ENCODE data around the gene HIPK4. TPM values are rescaled to one million over a fixed set of nuclear protein-coding genes. Genes with fewer than 3 reads are reported as not detected.
A peak's percentile ranks its signal among the peaks of the same experiment; 100 is the strongest.

HIPK4 gene
- total and polyA plus RNA-seq, 2 donors from 2014 or later = 0.09 TPM; not detected in 1

DNA sequence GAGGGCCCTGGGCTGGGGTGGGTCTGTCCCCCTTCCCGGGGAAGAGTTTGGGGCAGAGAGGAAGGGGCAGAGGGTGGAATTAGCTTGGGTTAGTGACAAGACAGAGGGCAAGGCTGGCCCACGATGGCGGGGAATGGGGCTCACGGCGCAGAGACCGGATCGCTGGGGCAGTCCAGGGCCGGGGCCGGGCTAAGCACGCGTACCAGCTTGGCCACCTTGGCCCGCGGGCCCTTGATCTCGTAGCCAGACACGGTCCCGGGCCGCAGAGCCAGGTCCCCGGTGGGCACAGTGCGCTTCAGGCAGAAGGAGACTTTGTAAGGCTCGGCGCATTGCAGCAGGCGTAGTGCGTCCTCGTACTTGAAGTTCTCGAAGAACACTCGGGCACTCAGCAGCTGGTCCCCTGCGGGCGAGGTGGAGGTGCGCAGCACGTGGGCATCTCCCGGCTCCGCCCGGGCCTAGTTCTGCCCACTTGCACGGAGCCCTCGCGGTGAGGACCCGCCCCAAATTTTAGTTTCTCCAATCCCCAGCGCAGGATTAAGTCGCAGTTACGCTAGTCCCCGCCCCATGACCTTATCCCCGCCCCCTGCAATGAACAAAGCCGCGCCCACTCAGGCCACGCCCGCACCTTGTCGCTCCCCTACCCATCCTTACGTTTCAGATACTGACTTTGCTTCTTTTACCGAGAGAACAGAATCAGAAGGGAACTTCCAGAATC is 8.6 kb upstream of the HIPK4 start:
- H3K27me3 ChIP-seq (ENCODE audit: control insufficient read depth, insufficient read depth, low read length) = no peaks in the 10 kb centered on the region
- no peak overlapping the region for H3K27ac ChIP-seq (ENCODE audit: low read depth in 2 of 2, low read length in 2 of 2)
- DNase-seq (peak in 4 of 5 donors; percentile 79 to 87 (median 84)), FAIRE-seq (no peak)
- TF ChIP-seq, protein P1, sequence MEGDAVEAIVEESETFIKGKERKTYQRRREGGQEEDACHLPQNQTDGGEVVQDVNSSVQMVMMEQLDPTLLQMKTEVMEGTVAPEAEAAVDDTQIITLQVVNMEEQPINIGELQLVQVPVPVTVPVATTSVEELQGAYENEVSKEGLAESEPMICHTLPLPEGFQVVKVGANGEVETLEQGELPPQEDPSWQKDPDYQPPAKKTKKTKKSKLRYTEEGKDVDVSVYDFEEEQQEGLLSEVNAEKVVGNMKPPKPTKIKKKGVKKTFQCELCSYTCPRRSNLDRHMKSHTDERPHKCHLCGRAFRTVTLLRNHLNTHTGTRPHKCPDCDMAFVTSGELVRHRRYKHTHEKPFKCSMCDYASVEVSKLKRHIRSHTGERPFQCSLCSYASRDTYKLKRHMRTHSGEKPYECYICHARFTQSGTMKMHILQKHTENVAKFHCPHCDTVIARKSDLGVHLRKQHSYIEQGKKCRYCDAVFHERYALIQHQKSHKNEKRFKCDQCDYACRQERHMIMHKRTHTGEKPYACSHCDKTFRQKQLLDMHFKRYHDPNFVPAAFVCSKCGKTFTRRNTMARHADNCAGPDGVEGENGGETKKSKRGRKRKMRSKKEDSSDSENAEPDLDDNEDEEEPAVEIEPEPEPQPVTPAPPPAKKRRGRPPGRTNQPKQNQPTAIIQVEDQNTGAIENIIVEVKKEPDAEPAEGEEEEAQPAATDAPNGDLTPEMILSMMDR (IDR thresholded peaks at IDR 0.05; ENCODE audit: borderline replicate concordance, extremely low read depth, insufficient read depth) = no peak
- H3K9me3 ChIP-seq (ENCODE audit: control insufficient read depth in 2 of 3, insufficient read depth in 1 of 3, low read length in 3 of 3) = no peaks in the 10 kb centered on the region
- no peak overlapping the region for H3K9ac ChIP-seq (ENCODE audit: low read length in 3 of 3)
- H3K36me3 ChIP-seq (ENCODE audit: control insufficient read depth in 2 of 3, insufficient read depth in 3 of 3, low read length in 3 of 3) = no peaks in the 10 kb centered on the region
- intact Hi-C loops (cut with DNase I) = no loop called here
- H3K4me3 ChIP-seq (ENCODE audit: low read length in 3 of 3) = peak overlapping the region in 1 of 3 donors; percentile 6
- peaks cover 0 to 2% (median 0%) of the 10 kb centered on the region in 3 donors for H3K4me1 ChIP-seq (ENCODE audit: control insufficient read depth in 2 of 3, insufficient read depth in 2 of 3, low read depth in 1 of 3, low read length in 3 of 3)

DNA sequence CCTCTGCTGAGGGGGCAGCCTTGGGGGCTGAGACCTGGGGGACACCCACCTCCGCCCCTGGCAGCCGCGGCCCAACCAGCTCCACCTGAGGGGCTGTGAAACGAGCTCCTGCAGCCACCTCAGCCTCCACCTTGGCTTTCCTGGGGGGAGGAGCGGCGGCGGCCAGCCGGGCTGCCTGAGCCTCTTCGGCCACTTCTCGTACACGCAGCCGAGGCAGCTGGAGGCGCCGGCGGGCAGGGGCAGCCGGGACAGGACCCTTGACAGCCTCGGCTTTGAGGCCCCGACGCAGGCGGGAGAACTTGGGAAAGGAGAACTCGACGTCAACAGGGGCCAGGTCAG is 7.6 kb upstream of the HIPK4 start:
- Histone ChIP-seq H3K27me3 (ENCODE audit: control insufficient read depth, insufficient read depth, low read length) (no peaks in the 10 kb centered on the region), H3K27ac (ENCODE audit: low read depth in 2 of 2, low read length in 2 of 2) (no peak overlapping the region), H3K4me3 (ENCODE audit: low read length in 3 of 3) (no peak overlapping the region), H3K4me1 (ENCODE audit: control insufficient read depth in 2 of 3, insufficient read depth in 2 of 3, low read depth in 1 of 3, low read length in 3 of 3) (no peaks in the 10 kb centered on the region), H3K9me3 (ENCODE audit: control insufficient read depth in 2 of 3, insufficient read depth in 1 of 3, low read length in 3 of 3) (no peaks in the 10 kb centered on the region), H3K9ac (ENCODE audit: low read length in 3 of 3) (no peak overlapping the region), H3K36me3 (ENCODE audit: control insufficient read depth in 2 of 3, insufficient read depth in 3 of 3, low read length in 3 of 3) (no peaks in the 10 kb centered on the region)
- intact Hi-C loops (cut with DNase I) = no loop called here
- DNase-seq (no peak), FAIRE-seq (no peak)
- TF ChIP-seq, protein P1 (IDR thresholded peaks at IDR 0.05; ENCODE audit: borderline replicate concordance, extremely low read depth, insufficient read depth) = no peak

DNA sequence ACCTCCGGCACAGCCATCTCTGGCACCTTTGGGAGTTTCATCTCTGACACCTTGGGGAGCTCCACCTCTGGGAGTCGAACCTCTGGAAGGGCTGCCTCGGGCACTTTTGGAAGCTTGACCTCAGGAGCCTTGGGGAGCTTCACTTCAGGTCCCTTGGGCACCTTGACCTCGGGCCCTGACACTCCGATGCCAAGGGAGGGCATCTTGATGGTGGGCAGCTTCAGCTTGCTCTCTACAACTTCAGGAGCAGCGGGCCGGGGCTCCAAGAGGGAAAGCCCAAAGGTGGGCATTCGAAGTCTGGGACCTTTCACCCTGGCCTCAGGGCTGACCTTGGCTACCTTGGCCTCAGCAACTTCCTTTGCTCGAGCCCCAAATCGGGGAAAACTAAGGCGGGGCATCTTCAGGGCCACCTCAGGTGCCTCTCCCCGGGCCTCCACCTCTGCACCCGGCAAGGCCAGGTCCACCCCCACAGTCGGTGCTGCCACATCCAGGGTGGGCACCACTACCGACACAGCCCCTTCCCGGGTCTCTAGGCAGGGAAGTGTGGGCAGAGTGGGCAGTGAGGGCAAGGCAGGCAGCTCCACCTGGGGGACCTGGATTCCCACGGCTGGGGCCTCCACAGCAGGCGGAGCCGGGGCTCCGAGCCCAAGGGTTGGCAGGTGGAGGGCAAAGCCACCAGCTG is 7.0 kb upstream of the HIPK4 start:
- H3K4me1 ChIP-seq (ENCODE audit: control insufficient read depth in 2 of 3, insufficient read depth in 2 of 3, low read depth in 1 of 3, low read length in 3 of 3) = no peaks in the 10 kb centered on the region
- no peak for FAIRE-seq
- no peak overlapping the region for H3K9ac ChIP-seq (ENCODE audit: low read length in 3 of 3)

More for the DNA sequence above, 7.0 kb upstream of the HIPK4 start:
- no peak overlapping the region for H3K4me3 ChIP-seq (ENCODE audit: low read length in 3 of 3)
- no peaks in the 10 kb centered on the region for H3K27me3 ChIP-seq (ENCODE audit: control insufficient read depth, insufficient read depth, low read length)
- H3K27ac ChIP-seq (ENCODE audit: low read depth in 2 of 2, low read length in 2 of 2) = no peak overlapping the region
- no peaks in the 10 kb centered on the region for H3K36me3 ChIP-seq (ENCODE audit: control insufficient read depth in 2 of 3, insufficient read depth in 3 of 3, low read length in 3 of 3)
- intact Hi-C loops (cut with DNase I) = no loop called here
- TF ChIP-seq, protein P1 (IDR thresholded peaks at IDR 0.05; ENCODE audit: borderline replicate concordance, extremely low read depth, insufficient read depth) = no peak
- no peak for DNase-seq
- H3K9me3 ChIP-seq (ENCODE audit: control insufficient read depth in 2 of 3, insufficient read depth in 1 of 3, low read length in 3 of 3) = no peaks in the 10 kb centered on the region

Measured in kidney (tissue), 14 donors.